ENCODE measurements around the gene GFER.

DNA sequence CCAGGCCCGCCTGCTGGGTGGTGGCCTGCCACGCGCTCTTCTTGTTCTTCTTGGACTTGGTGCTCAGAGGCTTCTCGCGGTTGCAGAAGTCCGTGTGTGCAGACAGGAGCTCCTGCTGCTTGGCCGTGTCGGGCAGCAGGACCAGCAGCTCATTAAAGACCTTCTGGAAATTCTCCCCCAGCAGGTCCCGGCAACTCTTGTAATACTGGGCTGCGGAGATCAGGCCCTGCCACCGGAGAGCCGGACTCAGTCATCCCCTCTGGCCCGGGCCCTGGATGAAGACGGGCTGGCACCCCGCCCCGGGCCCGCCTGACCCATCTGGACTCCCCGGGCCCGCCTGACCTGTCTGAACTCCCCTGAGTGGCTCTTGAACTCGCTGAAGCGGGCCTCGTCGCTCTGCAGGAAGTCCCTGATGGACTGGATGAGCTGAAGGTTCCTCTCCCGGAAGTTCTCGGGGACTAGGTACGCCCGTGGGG, 14.4 kb downstream of the GFER start:
- TF ChIP-seq, protein P1, sequence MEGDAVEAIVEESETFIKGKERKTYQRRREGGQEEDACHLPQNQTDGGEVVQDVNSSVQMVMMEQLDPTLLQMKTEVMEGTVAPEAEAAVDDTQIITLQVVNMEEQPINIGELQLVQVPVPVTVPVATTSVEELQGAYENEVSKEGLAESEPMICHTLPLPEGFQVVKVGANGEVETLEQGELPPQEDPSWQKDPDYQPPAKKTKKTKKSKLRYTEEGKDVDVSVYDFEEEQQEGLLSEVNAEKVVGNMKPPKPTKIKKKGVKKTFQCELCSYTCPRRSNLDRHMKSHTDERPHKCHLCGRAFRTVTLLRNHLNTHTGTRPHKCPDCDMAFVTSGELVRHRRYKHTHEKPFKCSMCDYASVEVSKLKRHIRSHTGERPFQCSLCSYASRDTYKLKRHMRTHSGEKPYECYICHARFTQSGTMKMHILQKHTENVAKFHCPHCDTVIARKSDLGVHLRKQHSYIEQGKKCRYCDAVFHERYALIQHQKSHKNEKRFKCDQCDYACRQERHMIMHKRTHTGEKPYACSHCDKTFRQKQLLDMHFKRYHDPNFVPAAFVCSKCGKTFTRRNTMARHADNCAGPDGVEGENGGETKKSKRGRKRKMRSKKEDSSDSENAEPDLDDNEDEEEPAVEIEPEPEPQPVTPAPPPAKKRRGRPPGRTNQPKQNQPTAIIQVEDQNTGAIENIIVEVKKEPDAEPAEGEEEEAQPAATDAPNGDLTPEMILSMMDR (IDR thresholded peaks at IDR 0.05): no peak
- TF ChIP-seq POLR2A (IDR thresholded peaks at IDR 0.05): no peak
